OCI-M2 (cell line): ENCODE results near the gene ZNF605.
"Not testable (repeated sequence)": the region's sequence is repeated elsewhere in the genome, so short reads cannot be mapped to it uniquely, and the experiment has no call there.

ENCODE experiments used
- DNase-seq: peaks from one replicate; lab custom pipeline; 2025; ENCODE audit not compliant: unreplicated experiment; lab: John Stamatoyannopoulos, UW

ZNF605 gene

DNA sequence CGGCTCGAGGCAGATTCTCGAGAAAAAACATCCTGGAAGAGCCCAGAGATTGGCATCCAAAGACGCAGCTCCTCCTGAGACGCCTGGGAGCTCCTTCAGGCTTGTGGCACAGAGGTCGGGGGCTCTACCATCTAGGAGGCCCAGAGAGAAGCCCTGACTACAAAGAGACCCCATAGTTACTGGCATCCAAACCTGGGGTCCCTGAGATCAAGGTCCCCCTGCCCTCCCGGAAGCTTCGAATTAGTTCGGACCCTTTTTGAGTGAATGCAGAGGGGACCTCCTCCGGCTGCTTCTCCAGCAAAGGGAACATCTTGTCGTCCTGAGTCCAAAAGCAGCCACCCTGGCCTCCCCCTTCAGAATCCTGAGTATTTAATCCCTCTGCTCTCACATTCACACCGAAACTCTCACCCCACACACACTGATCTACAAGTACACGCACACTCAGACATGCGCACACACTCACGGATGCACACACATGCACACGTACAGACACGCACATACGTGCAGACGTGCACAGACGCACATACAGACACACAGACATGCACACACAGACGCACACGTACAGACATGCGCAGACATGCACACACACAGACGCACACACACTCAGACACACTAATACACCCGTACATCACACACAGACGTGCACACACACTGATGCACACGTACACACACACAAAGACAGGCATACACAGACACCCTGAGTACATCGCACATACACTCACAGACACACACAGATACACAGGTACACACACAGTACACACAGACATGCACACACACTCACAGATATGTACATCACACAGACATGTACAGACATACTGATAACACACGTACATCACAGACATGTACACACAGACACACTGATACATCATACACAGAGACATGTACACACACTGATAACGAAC lies 5.9 kb downstream of the ZNF605 start:
- no peak for DNase-seq

DNA sequence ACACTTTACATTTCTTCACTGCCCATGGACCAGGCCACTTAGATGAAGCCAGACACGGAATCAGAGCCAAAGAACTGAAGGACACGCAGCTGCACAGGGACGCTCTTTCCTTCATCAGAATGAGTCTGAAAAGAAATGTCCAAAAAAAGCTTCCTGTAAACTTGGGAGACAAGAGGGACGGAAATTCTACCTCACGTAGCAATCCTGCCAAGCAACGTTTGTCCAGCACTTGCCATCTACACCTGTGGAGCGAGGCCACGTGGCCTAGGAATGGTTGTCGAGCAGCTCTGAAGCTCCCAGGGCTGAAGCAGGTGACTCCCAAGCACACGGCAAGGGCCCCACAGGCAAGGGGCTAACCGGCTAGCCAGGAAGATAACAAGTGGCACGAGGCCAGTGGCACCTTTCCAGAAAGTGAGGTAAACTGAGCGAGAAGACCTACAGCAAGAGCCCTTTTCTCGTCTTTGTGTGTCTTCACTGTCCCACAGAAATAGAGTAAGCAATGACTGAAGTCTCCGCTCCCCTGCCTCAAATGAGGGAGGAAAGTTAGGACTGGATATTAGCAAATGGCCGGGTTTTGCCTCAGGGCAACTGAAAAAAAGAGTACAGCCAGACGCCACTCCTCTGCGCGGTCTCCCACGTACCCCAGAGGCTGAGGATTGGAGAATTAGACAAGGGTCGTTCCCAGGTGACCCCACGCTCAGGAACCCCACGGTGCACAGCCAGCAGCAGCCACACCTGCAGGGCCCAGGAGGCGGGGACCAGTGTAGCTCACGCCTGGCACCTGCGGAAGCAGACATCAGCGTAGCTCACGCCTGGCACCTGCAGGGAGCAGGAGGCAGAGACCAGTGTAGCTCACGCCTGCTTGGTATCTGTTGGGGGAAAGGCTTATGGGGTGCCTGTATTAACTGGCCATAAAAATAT lies 7.7 kb downstream of the ZNF605 start:
- no peak for DNase-seq

DNA sequence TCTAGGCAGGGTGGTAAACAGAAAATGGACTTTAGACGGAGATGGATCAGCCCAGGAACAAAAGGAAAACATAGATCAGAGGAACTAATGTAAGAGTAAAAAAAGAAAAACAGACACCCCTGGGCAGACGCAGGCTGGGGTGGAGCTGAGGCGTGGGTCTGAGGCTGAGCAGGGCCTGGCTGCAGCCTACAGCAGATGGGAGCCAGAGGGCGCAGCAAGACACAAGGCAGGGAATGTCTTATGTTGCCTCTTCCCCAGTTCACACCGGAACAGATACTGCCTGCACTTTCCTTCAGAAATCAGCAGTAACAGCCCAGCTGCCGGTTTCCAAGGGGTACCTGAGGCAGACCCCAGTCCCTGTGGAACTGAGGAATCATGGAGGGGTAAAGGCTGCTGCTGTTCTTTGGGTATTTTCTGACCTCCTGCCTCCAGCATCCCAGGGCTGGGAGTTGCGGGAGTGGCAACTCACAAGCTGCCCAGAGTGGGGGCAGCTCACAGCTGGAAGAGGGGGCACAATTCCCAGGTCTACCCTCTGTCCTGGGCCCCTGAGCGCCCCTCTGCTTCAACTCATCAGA lies 9.8 kb downstream of the ZNF605 start:
- no peak for DNase-seq

DNA sequence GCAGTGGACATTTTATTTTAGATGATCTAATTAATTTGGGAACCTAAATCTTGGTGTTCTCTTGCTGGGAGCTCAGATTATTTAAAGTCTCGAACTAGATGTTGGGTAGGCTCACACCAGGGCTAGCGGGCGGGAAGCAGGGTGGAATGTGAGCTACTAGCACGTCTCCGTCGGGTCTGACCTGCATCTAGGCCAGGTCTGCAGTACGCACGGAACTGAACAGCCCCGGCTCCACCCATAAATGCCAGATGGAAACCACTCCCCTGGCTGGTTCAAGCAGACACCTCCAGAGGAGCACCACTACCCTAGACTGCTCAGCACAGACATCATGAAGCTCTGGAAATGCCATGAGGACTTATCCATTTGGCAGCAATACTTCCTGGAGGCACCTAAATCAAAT lies 10.3 kb downstream of the ZNF605 start:
- no peak for DNase-seq

DNA sequence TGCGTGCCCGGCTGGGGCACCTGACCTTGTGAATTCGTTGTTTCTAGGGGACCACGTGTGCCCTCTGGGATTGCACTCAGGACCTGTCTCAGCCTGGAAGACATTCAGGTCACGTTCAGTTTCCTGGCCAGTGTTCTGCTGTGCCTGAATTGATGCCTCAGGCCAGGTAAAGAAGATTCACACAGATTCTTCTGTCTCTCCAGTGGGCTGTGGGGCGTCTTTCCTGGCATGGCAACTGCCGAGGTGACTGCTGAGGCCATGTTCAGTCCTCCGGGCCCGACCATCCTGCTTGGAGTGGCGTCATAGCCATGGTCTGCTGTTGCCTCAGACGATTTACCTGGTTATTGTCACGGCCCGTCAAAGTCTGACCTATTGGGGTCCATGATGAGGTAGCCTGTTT lies 13.5 kb downstream of the ZNF605 start:
- no peak for DNase-seq

DNA sequence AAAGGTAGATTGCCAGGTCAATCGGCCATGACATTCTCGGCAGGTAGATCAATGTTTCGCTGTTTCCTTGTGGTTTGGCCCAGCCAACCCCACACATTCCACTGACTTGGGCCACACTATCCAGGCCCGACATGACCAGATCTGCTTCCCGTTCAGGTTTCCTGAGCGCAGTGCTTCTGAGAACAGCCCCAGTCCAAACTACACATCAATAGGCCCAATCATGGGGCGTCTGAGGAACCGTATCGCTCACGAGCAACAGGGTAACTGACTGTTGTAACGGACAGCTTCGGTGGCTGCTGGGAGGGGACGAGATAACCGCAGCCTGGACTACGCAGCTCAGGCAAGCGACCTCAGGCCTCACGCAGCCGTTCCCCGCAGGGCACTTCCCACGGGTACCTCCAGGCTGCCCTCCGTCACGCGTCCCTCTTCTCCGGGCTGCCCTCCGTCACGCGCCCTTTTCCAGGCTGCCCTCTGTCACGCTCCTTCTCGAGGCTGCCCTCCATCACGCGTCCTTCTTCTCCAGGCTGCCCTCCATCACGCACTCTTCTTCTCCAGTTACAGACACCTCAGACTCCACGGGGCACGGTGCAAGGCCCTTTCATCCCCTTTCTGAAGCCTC lies 14.7 kb downstream of the ZNF605 start:
- DNase-seq, result no peak

DNA sequence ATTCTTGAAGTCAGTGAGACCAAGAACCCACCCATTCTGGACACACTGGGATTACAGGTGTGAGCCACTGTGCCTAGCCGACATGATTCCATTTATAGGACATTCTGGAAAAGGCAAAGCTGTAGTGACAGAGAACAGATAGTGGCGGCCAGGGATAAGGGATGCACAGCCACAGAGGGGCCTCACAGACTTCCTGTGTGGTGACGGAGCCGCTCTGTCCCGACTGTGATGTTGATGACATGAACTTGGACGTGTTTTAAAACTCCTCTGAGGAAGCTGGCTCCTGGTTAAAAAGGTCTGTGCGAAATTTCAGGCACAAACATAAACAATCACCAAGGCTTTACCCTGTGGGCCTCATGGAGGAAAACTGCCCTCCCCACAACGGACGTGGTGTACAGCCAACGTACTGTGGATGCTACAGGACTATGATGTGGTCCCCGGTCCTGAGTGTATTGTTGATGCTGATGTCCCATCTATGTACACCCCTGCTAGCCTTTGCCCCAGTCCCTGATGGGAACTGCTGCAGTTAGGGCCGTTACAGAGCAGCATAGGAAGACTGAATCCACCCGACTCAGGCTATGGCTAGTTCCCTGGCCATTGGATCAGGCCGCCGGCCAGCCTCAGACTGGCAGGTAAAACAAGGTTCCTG lies 15.9 kb downstream of the ZNF605 start:
- no peak for DNase-seq

DNA sequence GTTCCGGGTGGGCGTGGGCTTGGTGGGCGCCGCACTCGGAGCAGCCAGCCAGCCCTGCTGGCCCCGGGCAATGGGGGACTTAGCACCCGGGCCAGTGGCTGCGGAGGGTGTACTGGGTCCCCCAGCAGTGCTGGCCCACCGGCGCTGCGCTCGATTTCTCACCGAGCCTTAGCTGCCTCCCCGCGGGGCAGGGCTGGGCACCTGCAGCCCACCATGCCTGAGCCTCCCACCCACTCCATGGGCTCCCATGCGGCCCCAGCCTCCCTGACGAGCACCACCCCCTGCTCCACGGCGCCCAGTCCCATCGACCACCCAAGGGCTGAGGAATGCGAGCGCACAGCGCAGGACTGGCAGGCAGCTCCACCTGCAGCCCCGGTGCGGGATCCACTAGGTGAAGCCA lies 17.3 kb downstream of the ZNF605 start:
- not testable (repeated sequence) for DNase-seq

DNA sequence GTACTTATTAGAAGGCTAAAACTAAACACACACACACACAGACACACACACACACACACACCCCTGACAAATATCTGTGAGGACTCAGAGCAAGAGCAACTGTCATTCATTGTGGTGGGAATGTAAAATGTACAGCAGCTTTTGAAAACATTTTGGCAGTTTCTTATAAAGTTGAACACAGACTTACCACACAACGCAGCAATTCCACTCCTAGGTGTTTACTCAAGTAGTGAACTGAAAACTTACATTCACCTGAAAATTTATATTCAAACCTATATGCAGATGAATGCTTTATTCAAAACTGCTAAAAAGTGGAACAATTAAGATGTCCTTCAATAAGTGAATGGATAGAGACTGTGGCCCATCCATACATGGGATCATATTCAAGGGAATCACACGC lies 18.6 kb downstream of the ZNF605 start:
- no peak for DNase-seq

DNA sequence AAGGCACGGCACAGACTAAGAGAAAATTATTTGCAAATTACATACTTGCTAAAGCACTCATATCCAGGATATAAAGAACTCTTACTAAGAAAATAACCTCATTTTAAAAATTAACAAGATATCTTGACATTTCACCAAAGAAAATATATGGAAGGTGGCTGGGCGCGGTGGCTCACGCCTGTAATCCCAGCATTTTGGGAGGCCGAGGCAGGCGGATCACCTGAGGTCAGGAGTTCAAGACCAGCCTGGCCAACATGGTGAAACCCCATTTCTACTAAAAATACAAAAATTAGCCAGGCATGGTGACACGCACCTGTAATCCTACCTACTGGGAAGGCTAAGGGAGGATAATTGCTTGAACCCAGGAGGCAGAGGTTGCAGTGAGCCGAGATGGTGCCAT lies 19.2 kb downstream of the ZNF605 start:
- DNase-seq, result not testable (repeated sequence)

DNA sequence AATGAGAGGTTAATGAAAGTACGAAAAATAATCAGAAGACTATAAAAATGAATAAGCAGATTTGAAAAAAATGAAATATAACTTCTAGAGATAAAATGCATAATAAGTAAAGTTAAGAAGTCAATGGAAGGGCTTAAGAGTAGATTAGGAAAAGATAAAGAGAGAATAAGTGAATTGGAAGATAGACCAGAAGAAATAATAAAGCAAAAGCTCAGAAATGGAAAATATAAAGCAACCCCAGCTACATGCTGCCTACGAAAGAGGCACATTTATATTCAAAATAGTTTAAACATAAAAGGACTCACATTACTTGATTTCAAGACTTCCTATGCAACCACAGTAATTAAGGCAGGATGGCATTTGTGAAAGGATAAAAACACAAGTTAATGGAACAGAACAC lies 19.9 kb downstream of the ZNF605 start:
- DNase-seq, result no peak

DNA sequence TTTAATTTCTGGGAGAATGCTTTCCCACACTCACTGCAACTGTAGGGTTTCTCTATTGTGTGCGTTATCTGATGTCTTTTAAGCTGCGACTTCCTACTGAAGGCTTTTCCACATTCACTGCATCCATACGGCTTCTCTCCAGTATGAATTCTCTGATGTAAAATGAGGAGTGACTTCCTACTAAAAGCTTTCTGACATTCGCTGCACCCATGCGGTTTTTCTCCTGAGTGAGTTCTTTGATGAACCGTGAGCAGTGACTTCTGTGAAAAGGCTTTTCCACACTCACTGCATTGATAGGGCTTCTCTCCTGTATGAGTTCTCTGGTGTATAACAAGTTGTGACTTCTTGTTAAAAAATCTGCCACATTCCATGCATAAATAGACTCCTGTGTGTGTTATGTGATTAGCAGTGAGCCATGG lies 29.7 kb downstream of the ZNF605 start:
- no peak for DNase-seq

DNA sequence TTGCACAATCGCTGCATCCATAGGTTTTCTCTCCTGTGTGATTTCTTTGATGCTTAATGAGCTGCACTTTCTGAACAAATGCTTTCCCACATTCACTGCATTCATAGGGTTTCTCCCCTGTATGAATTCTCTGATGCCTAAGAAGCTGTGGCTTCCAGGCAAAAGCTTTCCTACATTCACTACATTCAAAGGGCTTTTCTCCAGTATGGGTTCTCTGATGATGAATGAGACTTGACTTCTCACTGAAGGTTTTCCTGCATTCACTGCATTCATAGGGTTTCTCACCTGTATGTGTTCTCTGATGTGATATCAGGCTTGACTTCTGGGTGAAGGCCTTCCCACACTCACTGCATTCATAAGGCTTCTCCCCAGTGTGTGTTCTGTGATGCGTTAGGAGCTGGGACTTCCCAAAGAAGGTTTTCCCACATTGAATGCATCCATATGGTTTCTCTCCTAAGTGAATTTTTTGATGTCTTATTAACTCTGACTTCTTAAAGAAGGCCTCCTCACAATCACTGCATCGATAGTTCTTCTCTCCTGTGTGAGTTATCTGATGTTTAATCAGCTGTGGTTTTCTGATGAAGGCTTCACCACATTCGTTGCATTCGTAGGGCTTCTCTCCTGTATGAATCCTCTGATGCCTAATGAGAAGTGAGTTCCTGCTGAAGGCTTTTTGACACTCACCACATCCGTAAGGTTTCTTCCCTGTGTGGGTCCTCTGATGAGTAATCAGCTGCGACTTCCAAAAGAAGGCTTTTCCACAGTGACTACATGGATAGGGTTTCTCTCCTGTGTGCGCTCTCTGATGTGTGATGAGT lies 30.3 kb downstream of the ZNF605 start:
- no peak for DNase-seq

DNA sequence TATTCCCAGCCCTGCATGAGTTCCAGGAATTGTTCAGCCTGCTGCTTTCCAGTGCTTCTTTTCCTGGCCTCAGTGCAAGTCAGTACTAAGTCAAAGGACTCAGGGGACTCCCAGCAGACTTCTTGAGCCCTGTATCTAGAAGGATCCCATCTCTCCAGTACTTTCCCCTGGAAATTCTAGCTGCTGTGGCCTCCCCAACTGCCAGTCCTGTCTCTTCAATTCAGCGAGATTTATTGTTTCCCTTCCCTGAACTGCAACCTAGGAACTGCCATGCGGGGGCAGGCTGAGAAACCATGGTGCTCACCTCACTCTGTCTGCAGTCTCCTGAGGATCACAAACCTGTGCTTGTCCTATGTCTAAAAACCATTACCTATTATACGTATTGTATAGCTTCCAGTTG lies 31.8 kb downstream of the ZNF605 start:
- no peak for DNase-seq

DNA sequence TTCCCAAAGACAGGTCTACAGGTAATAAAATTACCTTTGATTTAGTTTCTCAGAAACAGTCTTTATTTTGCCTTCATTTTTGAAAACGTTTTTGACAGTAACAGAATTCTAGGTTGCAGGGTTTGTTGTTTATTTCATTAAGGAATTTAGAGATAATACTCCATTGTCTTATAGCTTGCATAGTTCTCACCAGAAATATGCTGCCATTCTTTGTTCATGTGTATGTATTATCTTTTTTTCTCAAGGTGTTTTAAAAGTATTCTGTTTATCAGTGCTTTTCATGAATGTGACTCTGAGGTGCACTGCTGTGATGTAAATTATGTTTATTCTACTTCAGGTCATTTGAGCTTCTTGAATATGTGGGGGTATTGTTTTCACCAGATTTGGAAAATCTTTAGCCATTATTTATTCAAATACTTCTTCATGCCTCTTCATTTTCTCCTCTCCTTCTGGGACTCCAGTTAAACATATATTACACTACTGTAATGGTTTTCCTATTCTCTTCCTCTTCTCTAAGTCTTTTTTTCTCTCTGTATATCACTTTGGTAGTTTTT lies 32.7 kb downstream of the ZNF605 start:
- DNase-seq, result no peak

DNA sequence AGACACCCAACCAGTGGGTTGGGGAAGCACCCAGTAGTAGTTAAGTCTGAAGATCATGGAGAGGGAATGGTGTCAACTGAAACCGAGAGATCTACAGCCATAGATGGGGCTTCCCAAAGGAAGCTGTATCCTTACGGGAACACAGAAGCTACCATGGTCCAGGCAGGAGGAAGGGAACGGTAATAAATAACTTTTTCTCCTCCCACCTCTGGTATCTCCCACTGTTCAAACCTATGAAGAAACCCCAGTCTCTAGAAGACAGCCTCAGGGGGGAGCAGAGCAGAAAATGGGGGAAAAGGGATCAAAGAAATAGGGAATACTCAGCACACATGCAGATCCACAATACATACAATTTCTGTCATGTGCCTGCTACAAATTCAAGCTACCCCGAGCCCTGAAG lies 33.4 kb downstream of the ZNF605 start:
- no peak for DNase-seq

DNA sequence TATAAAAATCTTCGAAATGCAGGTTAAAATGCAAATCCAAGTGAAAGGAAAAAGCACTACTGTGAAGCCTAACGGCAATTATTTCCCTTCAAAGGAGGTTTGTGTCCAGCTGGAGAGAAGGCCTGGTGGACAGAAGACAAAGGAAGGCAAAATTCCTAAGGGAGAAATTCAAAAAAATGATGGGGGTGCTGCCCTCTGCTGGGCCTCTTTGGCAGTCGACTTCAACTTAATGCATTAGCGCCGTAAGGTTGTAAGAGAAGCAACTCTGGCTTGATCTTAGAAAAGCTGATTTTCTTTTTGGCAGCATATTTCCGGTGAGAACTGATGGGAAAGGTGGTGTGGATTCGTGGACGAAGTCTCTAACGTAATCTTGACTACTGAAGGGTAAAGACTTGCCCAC lies 34.4 kb downstream of the ZNF605 start:
- no peak for DNase-seq

DNA sequence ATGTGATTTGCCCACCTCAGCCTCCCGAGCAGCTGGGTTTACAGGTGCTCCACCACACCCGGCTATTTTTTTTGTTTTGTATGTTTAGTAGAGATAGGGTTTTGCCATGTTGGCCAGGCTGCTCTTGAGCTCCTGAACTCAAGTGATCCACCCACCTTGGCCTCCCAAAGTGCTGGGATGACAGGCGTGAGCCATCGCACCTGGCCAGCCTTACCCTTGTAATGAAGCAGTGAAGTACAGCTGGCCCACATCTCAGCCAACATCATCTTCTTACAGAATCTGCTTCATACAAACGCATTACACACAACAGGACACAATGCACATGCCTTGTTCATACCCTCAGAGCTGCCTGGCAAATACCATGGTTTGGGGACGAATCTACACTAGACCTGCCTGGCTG lies 37.4 kb downstream of the ZNF605 start:
- DNase-seq, result no peak

DNA sequence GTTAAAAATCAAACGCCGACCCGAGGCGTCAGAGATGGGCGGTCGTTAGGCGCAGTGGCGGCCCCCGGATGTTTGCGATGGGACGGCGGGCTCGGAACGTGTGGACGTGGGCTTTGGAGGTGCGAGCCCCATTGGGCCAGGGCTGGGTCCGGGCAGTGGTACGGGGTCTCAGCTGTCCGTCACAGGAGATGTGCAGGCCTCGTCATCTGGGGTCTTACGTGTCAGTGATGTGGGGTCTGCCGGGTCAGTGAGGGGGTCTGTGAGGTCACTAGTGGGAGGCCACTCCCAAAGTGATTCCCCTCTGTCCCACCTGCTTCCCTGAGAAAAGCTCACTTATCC lies 47.1 kb downstream of the ZNF605 start:
- no peak for DNase-seq
